ENCODE results near the gene MIF4GD.
A peak's percentile ranks its signal among the peaks of the same experiment; 100 is the strongest.

MIF4GD gene

GRCh38 chr17:75252039-75252816 lies 18.8 kb downstream of the MIF4GD start:
- peaks cover 9% of the 10 kb centered on the region for H3K27me3 Mint-ChIP-seq (ENCODE audit: low read depth, poor library complexity)
- H3K9me3 Mint-ChIP-seq: no peaks in the 10 kb centered on the region
- DNase-seq: no peak
- H3K27ac Mint-ChIP-seq: no peak overlapping the region
- H3K36me3 Mint-ChIP-seq (ENCODE audit: low read depth): no peaks in the 10 kb centered on the region
- no peak for TF ChIP-seq CTCF (IDR thresholded peaks at IDR 0.05)
- peaks cover 13% of the 10 kb centered on the region for H3K4me1 Mint-ChIP-seq
- no peak overlapping the region for H3K4me3 Mint-ChIP-seq

- no peak overlapping the region for H3K4me3 Mint-ChIP-seq
- peaks cover 16% of the 10 kb centered on the region for H3K36me3 Mint-ChIP-seq (ENCODE audit: low read depth)
- TF ChIP-seq CTCF (IDR thresholded peaks at IDR 0.05): no peak
- peaks cover 10% of the 10 kb centered on the region for H3K4me1 Mint-ChIP-seq
- peaks cover 9% of the 10 kb centered on the region for H3K27me3 Mint-ChIP-seq (ENCODE audit: low read depth, poor library complexity)
- H3K9me3 Mint-ChIP-seq: no peaks in the 10 kb centered on the region
- no peak for DNase-seq
- H3K27ac Mint-ChIP-seq: peak overlapping the region; percentile 5
Observed at GRCh38 chr17:75250009-75250471, 21.0 kb downstream of the MIF4GD start.

GRCh38 chr17:75249564-75249963 lies 21.5 kb downstream of the MIF4GD start:
- H3K9me3 Mint-ChIP-seq: no peaks in the 10 kb centered on the region
- H3K27ac Mint-ChIP-seq: peak overlapping the region; percentile 5
- no peak for DNase-seq
- peaks cover 10% of the 10 kb centered on the region for H3K4me1 Mint-ChIP-seq
- peaks cover 17% of the 10 kb centered on the region for H3K36me3 Mint-ChIP-seq (ENCODE audit: low read depth)
- no peak overlapping the region for H3K4me3 Mint-ChIP-seq
- peaks cover 9% of the 10 kb centered on the region for H3K27me3 Mint-ChIP-seq (ENCODE audit: low read depth, poor library complexity)
- TF ChIP-seq CTCF (IDR thresholded peaks at IDR 0.05): no peak

- no peaks in the 10 kb centered on the region for H3K9me3 Mint-ChIP-seq
- no peak for DNase-seq
- peaks cover 7% of the 10 kb centered on the region for H3K27me3 Mint-ChIP-seq (ENCODE audit: low read depth, poor library complexity)
- peaks cover 10% of the 10 kb centered on the region for H3K4me1 Mint-ChIP-seq
- no peak overlapping the region for H3K27ac Mint-ChIP-seq
- peaks cover 29% of the 10 kb centered on the region for H3K36me3 Mint-ChIP-seq (ENCODE audit: low read depth)
- no peak overlapping the region for H3K4me3 Mint-ChIP-seq
- no peak for TF ChIP-seq CTCF (IDR thresholded peaks at IDR 0.05)
Observed at GRCh38 chr17:75246404-75246803, 24.6 kb downstream of the MIF4GD start.

GRCh38 chr17:75245011-75245410 lies 26.0 kb downstream of the MIF4GD start:
- Mint-ChIP-seq H3K4me1 (peaks cover 16% of the 10 kb centered on the region), H3K27me3 (ENCODE audit: low read depth, poor library complexity) (peaks cover 3% of the 10 kb centered on the region), H3K9me3 (no peaks in the 10 kb centered on the region), H3K36me3 (ENCODE audit: low read depth) (peaks cover 30% of the 10 kb centered on the region), H3K4me3 (no peak overlapping the region), H3K27ac (no peak overlapping the region)
- no peak for DNase-seq
- no peak for TF ChIP-seq CTCF (IDR thresholded peaks at IDR 0.05)
